ENCODE results near the gene ANKMY1. TPM values are rescaled to one million over a fixed set of nuclear protein-coding genes. Genes with fewer than 3 reads are reported as not detected.

The ANKMY1 gene
- total and polyA plus RNA-seq, 4 donors: 7.8 to 27.5 (median 13.4) TPM

- no peak for DNase-seq (ENCODE audit: low read depth in 4 of 6, low spot score in 6 of 6)
- 75% methylated on average over 9 of the region's 12 CpGs for WGBS (ENCODE audit: insufficient coverage)
- Histone ChIP-seq H3K27me3 (ENCODE audit: control insufficient read depth, insufficient read depth, low read length) (no peaks in the 10 kb centered on the region), H3K27ac (ENCODE audit: low read depth, low read length) (no peak overlapping the region), H3K9me3 (ENCODE audit: control insufficient read depth, insufficient read depth, low read length) (no peaks in the 10 kb centered on the region), H3K4me1 (ENCODE audit: control insufficient read depth, insufficient read depth, low read length) (peaks cover 39% of the 10 kb centered on the region), H3K4me3 (ENCODE audit: low read depth, low read length) (no peak overlapping the region), H3K36me3 (ENCODE audit: control insufficient read depth, insufficient read depth, low read length) (peaks cover 70% of the 10 kb centered on the region)
These were observed 90.6 kb downstream of the ANKMY1 start for GRCh38 chr2:240467149-240467642.

DNA sequence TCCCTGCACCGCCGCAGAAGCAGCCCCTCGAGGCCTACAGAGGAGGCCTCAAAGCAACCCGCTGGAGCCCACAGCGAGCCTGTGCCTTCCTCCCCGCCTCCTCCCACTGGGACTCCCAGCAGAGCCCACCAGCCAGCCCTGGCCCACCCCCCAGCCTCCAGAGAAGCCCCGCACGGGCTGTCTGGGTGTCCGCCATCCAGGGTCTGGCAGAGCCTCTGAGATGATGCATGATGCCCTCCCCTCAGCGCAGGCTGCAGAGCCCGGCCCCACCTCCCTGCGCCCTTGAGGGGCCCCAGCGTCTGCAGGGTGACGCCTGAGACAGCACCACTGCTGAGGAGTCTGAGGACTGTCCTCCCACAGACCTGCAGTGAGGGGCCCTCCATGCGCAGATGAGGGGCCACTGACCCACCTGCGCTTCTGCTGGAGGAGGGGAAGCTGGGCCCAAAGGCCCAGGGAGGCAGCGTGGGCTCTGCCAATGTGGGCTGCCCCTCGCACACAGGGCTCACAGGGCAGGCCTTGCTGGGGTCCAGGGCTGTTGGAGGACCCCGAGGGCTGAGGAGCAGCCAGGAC lies 91.1 kb downstream of the ANKMY1 start:
- H3K27ac ChIP-seq (ENCODE audit: low read depth, low read length): no peak overlapping the region
- DNase-seq (ENCODE audit: low read depth in 4 of 6, low spot score in 6 of 6): peak in 1 of 6 donors; percentile 12
- WGBS (ENCODE audit: insufficient coverage): 63% methylated on average over 19 of the region's 19 CpGs
- peaks cover 75% of the 10 kb centered on the region for H3K36me3 ChIP-seq (ENCODE audit: control insufficient read depth, insufficient read depth, low read length)
- H3K4me3 ChIP-seq (ENCODE audit: low read depth, low read length): no peak overlapping the region
- H3K9me3 ChIP-seq (ENCODE audit: control insufficient read depth, insufficient read depth, low read length): no peaks in the 10 kb centered on the region
- peaks cover 37% of the 10 kb centered on the region for H3K4me1 ChIP-seq (ENCODE audit: control insufficient read depth, insufficient read depth, low read length)
- no peaks in the 10 kb centered on the region for H3K27me3 ChIP-seq (ENCODE audit: control insufficient read depth, insufficient read depth, low read length)

DNA sequence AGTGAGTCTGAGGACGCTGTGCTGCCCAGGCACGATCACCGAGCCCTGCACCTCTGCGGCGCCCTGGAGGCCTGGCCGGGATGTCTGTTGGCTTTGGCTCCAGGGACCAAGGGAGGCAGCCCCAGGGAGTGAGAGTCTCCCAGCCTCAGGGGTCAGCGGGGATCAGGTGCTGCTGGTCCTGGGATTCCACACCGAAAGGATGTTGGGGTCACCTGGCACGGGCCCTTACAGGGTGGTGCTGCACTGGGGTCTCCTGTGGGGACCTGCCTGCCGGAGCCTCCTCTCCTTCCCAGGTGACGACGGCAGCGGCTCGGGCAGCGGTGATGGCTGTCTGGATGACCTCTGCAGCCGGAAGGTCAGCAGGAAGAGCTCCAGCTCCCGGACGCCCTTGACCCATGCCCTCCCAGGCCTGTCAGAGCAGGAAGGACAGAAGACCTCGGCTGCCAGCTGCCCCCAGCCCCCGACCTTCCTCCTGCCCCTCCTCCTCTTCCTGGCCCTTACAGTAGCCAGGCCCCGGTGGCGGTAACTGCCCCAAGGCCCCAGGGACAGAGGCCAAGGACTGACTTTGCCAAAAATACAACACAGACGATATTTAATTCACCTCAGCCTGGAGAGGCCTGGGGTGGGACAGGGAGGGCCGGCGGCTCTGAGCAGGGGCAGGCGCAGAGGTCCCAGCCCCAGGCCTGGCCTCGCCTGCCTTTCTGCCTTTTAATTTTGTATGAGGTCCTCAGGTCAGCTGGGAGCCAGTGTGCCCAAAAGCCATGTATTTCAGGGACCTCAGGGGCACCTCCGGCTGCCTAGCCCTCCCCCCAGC lies 91.8 kb downstream of the ANKMY1 start:
- 79% methylated on average over 22 of the region's 28 CpGs for WGBS (ENCODE audit: insufficient coverage)
- peaks cover 44% of the 10 kb centered on the region for H3K4me1 ChIP-seq (ENCODE audit: control insufficient read depth, insufficient read depth, low read length)
- peaks cover 82% of the 10 kb centered on the region for H3K36me3 ChIP-seq (ENCODE audit: control insufficient read depth, insufficient read depth, low read length)
- no peaks in the 10 kb centered on the region for H3K9me3 ChIP-seq (ENCODE audit: control insufficient read depth, insufficient read depth, low read length)
- peak in 1 of 6 donors; percentile 2 for DNase-seq (ENCODE audit: low read depth in 4 of 6, low spot score in 6 of 6)
- no peak overlapping the region for H3K4me3 ChIP-seq (ENCODE audit: low read depth, low read length)
- H3K27ac ChIP-seq (ENCODE audit: low read depth, low read length): no peak overlapping the region
- no peaks in the 10 kb centered on the region for H3K27me3 ChIP-seq (ENCODE audit: control insufficient read depth, insufficient read depth, low read length)

DNA sequence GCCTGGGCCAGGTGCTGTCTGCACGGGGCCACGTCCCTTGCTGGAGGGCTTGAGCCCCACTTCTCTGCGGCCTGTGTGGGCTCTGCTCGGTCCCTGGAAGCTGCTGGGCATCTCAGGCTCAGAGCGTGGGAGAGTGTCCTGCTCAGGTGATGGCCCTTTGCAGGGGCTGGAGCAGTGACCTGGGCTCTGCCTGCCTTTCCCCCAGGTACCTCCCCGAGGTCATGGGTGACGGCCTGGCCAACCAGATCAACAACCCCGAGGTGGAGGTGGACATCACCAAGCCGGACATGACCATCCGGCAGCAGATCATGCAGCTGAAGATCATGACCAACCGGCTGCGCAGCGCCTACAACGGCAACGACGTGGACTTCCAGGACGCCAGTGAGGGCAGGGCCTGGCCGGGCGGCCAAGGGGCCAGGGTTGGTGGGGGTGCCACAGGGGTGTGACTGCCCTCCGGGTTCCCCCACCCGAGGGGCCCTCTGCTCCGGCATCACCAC lies 92.5 kb downstream of the ANKMY1 start:
- Histone ChIP-seq H3K9me3 (ENCODE audit: control insufficient read depth, insufficient read depth, low read length) (no peaks in the 10 kb centered on the region), H3K36me3 (ENCODE audit: control insufficient read depth, insufficient read depth, low read length) (peaks cover 88% of the 10 kb centered on the region), H3K4me1 (ENCODE audit: control insufficient read depth, insufficient read depth, low read length) (peaks cover 48% of the 10 kb centered on the region), H3K27me3 (ENCODE audit: control insufficient read depth, insufficient read depth, low read length) (no peaks in the 10 kb centered on the region), H3K27ac (ENCODE audit: low read depth, low read length) (no peak overlapping the region), H3K4me3 (ENCODE audit: low read depth, low read length) (no peak overlapping the region)
- 95% methylated on average over 20 of the region's 22 CpGs for WGBS (ENCODE audit: insufficient coverage)
- DNase-seq (ENCODE audit: low read depth in 4 of 6, low spot score in 6 of 6): peak in 1 of 6 donors; percentile 4

DNA sequence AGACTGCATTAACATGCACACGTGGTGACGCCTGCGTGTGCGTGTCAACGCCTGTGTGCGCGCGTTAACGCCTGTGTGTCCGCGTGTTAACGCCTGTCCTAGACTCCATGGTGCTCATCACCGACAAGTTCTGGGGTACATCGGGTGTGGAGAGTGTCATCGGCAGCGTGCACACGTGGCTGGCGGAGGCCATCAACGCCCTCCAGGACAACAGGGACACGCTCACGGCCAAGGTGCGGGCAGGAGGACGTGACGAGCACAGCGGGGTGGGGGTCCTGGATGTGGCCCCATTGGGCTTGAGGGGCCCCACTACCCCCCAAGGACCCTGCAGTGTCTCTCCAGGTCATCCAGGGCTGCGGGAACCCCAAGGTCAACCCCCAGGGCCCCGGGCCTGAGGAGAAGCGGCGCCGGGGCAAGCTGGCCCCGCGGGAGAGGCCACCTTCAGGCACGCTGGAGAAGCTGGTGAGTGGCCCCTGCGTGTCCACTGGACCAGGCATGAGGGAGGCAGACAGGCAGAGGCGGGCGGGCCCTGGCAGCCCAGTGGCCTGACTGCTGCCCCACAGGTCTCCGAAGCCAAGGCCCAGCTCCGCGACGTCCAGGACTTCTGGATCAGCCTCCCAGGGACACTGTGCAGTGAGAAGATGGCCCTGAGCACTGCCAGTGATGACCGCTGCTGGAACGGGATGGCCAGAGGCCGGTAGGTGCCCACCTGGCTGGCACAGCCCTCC lies 93.1 kb downstream of the ANKMY1 start:
- no peak overlapping the region for H3K27ac ChIP-seq (ENCODE audit: low read depth, low read length)
- WGBS (ENCODE audit: insufficient coverage): 94% methylated on average over 43 of the region's 43 CpGs
- no peak overlapping the region for H3K4me3 ChIP-seq (ENCODE audit: low read depth, low read length)
- H3K27me3 ChIP-seq (ENCODE audit: control insufficient read depth, insufficient read depth, low read length): no peaks in the 10 kb centered on the region
- no peaks in the 10 kb centered on the region for H3K9me3 ChIP-seq (ENCODE audit: control insufficient read depth, insufficient read depth, low read length)
- H3K4me1 ChIP-seq (ENCODE audit: control insufficient read depth, insufficient read depth, low read length): peaks cover 51% of the 10 kb centered on the region
- H3K36me3 ChIP-seq (ENCODE audit: control insufficient read depth, insufficient read depth, low read length): peaks cover 95% of the 10 kb centered on the region
- DNase-seq (ENCODE audit: low read depth in 4 of 6, low spot score in 6 of 6): peak in 1 of 6 donors; percentile 3

DNA sequence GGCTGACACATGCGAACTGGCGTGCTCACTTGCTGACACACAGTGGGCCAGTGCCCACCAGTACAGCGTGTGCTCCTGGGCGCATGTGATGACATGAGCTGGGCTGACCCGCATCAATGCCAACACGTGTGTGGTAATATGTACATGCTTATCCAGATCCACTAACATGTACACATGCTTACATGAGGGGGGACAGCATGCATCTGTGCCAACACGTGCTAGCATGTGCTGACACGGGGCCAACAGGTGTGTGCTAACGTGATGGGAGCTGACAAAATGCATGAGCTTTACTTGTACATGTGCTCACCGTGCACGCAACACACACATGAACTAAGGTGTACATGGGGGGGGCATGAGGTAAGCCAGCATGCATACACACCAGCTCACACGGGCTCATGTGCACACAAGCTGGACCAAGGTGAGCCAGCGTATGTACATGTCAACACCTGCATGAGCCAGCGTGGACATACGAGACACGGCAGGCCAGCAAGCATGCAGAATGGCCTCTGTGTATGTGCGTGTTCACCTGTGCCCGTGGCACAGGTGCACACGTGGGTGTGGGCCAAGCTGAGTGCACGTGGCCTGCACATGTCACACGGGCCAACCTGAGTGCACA lies 93.8 kb downstream of the ANKMY1 start:
- Histone ChIP-seq H3K36me3 (ENCODE audit: control insufficient read depth, insufficient read depth, low read length) (peaks cover 100% of the 10 kb centered on the region), H3K9me3 (ENCODE audit: control insufficient read depth, insufficient read depth, low read length) (no peaks in the 10 kb centered on the region), H3K4me3 (ENCODE audit: low read depth, low read length) (no peak overlapping the region), H3K27ac (ENCODE audit: low read depth, low read length) (no peak overlapping the region), H3K27me3 (ENCODE audit: control insufficient read depth, insufficient read depth, low read length) (no peaks in the 10 kb centered on the region), H3K4me1 (ENCODE audit: control insufficient read depth, insufficient read depth, low read length) (peaks cover 53% of the 10 kb centered on the region)
- DNase-seq (ENCODE audit: low read depth in 4 of 6, low spot score in 6 of 6): no peak
- 95% methylated on average over 19 of the region's 21 CpGs for WGBS (ENCODE audit: insufficient coverage)

- peak in 1 of 6 donors; percentile 11 for DNase-seq (ENCODE audit: low read depth in 4 of 6, low spot score in 6 of 6)
- Histone ChIP-seq H3K9me3 (ENCODE audit: control insufficient read depth, insufficient read depth, low read length) (no peaks in the 10 kb centered on the region), H3K27ac (ENCODE audit: low read depth, low read length) (no peak overlapping the region), H3K4me1 (ENCODE audit: control insufficient read depth, insufficient read depth, low read length) (peaks cover 54% of the 10 kb centered on the region), H3K36me3 (ENCODE audit: control insufficient read depth, insufficient read depth, low read length) (peaks cover 100% of the 10 kb centered on the region), H3K27me3 (ENCODE audit: control insufficient read depth, insufficient read depth, low read length) (no peaks in the 10 kb centered on the region), H3K4me3 (ENCODE audit: low read depth, low read length) (no peak overlapping the region)
- WGBS (ENCODE audit: insufficient coverage): 90% methylated on average over 22 of the region's 22 CpGs
These were observed 94.4 kb downstream of the ANKMY1 start for GRCh38 chr2:240463274-240463865.

DNA sequence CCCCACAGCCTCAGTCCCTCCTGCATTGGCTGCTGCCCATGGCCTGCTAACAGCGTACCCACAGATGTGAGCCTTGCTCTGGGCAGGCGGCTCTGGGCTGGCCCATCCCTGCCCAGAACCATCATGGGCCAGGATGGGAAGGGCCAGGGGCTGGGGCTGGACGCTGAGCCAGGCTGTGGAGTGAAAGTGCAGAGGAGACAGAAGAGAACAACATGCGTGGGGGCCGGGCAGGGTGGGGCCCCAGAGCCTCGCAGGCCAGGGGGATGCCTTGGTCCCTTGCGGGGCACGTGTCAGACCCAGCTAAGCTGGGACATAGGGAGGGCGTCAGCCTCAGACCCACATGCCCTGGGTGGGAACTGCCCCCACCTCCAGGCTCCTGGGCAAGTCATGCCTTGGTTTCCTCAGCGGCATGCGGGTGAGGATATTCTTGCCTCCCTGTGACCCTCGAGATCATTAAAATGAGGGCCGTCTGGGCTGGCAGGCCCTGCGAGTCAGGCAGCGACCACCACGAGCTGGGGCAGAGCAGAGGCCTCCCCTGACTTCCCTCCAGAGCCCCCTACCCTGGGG lies 95.0 kb downstream of the ANKMY1 start:
- WGBS (ENCODE audit: insufficient coverage): 83% methylated on average over 16 of the region's 16 CpGs
- peaks cover 100% of the 10 kb centered on the region for H3K36me3 ChIP-seq (ENCODE audit: control insufficient read depth, insufficient read depth, low read length)
- no peak overlapping the region for H3K27ac ChIP-seq (ENCODE audit: low read depth, low read length)
- H3K9me3 ChIP-seq (ENCODE audit: control insufficient read depth, insufficient read depth, low read length): no peaks in the 10 kb centered on the region
- peaks cover 54% of the 10 kb centered on the region for H3K4me1 ChIP-seq (ENCODE audit: control insufficient read depth, insufficient read depth, low read length)
- H3K4me3 ChIP-seq (ENCODE audit: low read depth, low read length): no peak overlapping the region
- peak in 1 of 6 donors; percentile 7 for DNase-seq (ENCODE audit: low read depth in 4 of 6, low spot score in 6 of 6)
- no peaks in the 10 kb centered on the region for H3K27me3 ChIP-seq (ENCODE audit: control insufficient read depth, insufficient read depth, low read length)

Data from spinal cord (tissue), 10 donors.